K562 (cell line): ENCODE results near the gene ITGB3BP. TPM values are rescaled to one million over a fixed set of nuclear protein-coding genes. Genes with fewer than 3 reads are reported as not detected.

Experiments used
- E2F6 ChIP-seq, 2 experiments: IDR thresholded peaks; 2 replicates each; pipeline ENCODE4 v1.6.1; 2011; ENCODE audit warnings: borderline replicate concordance in 1 of 2, control low read depth in 1 of 2, low read depth in 1 of 2, low read length in 1 of 2, mild to moderate bottlenecking in 1 of 2, mixed read lengths in 1 of 2, moderate library complexity in 1 of 2; ENCODE audit not compliant: insufficient read depth in 1 of 2, insufficient read length in 1 of 2, poor library complexity in 1 of 2, severe bottlenecking in 1 of 2; ENCODE audit errors: extremely low read depth in 1 of 2
- PTTG1 ChIP-seq: fragments of 450-650 bp; IDR thresholded peaks from 2 replicates; pipeline ENCODE4 v1.6.1; 2016; ENCODE audit warnings: low read depth, mild to moderate bottlenecking, missing genetic modification characterization, missing compliant biosample characterization
- REST ChIP-seq, 2 experiments: fragments of 450-650 bp; formaldehyde crosslinking in 1 of 2; IDR thresholded peaks; 2 replicates each; pipeline versions ENCODE4 v1.4.0 to v1.6.1; 2014 to 2020; ENCODE audit warnings: mild to moderate bottlenecking in 2 of 2, borderline replicate concordance in 1 of 2, low read depth in 1 of 2
- polyA plus RNA-seq, 8 experiments: library from polyadenylated mRNA; depleted of rRNA in 4 of 8; stranded (reverse) in 5 of 8; unstranded in 3 of 8; fragments of >200 nt; fragmentation: Nextera tagmentation in 2 of 8; fragmentation: Illumina TruSeq in 1 of 8; extraction: Ambion mirVana in 2 of 8; extraction: Trizol in 1 of 8; gene quantifications; 2 replicates each; pipeline versions ENCODE4 v1.2.1 to v1.2.3, GENCODE V29; 2011 to 2014; ENCODE audit warnings: inconsistent platforms in 1 of 8, missing spikeins in 1 of 8
- total RNA-seq, 7 experiments: library from RNA; depleted of rRNA in 6 of 7; stranded (reverse); fragments of >200 nt in 6 of 7; fragmentation: Illumina TruSeq in 2 of 7; extraction: Trizol in 2 of 7; gene quantifications; 2 replicates each; pipeline versions ENCODE4 v1.2.1 to v1.2.3, GENCODE V29; 2011 to 2021; ENCODE audit warnings: low replicate concordance in 1 of 7

The ITGB3BP gene
- total and polyA plus RNA-seq, 9 of the 15 experiments (the other 6 are each of a cell fraction or from before 2014, with no cell fraction given) = 62.8 to 151 (median 110) TPM

GRCh38 chr1:63532727-63533126, 9.7 kb upstream of the ITGB3BP start (continued):
- TF ChIP-seq REST (IDR thresholded peaks at IDR 0.05; ENCODE audit: borderline replicate concordance) (no peak), REST (CRISPR knock-in tag; IDR thresholded peaks at IDR 0.05; ENCODE audit: low read depth) (no peak), PTTG1 (tag) (no peak), E2F6 (IDR thresholded peaks at IDR 0.05; ENCODE audit: borderline replicate concordance in 1 of 2, extremely low read depth in 1 of 2, insufficient read depth in 1 of 2, insufficient read length in 1 of 2, low read depth in 1 of 2, low read length in 1 of 2, poor library complexity in 1 of 2, severe bottlenecking in 1 of 2) (no peak)
